OCI-LY3 (cell line): ENCODE measurements around the gene PKP1.

Experiments used
- H2AFZ ChIP-seq: fragments of 200-600, 300-600 bp; shearing (Covaris generic); 2 replicates; pipeline ENCODE4 v1.6.0; 2014; ENCODE audit warnings: antibody characterized with exemption, low read depth, low read length
- H3K27ac ChIP-seq: fragments of 200-600, 300-600 bp; sonication (generic); 2 replicates; pipeline ENCODE4 v1.5.1; 2014; ENCODE audit warnings: mild to moderate bottlenecking, low read length, moderate library complexity, mixed read lengths
- H3K27me3 ChIP-seq: fragments of 200-600, 300-600 bp; sonication (generic); 2 replicates; pipeline ENCODE4 v1.6.1; 2014; ENCODE audit warnings: low read depth, low read length, mixed read lengths
- H3K36me3 ChIP-seq: fragments of 200-600, 300-600 bp; sonication (generic); replicated peaks from 2 replicates; pipeline ENCODE3; 2014; ENCODE audit warnings: low read depth, low read length, mixed read lengths
- H3K4me1 ChIP-seq: fragments of 300-600, 200-600 bp; sonication (generic); 2 replicates; pipeline ENCODE4 v1.6.1; 2014; ENCODE audit warnings: low read length, mixed read lengths
- H3K4me2 ChIP-seq: fragments of 200-600, 300-600 bp; sonication (generic); 2 replicates; pipeline ENCODE4 v1.6.1; 2014; ENCODE audit warnings: low read length, mixed read lengths
- H3K4me3 ChIP-seq: fragments of 300-600, 200-600 bp; sonication (generic); 2 replicates; pipeline ENCODE4 v1.5.1; 2014; ENCODE audit warnings: antibody characterized with exemption, mild to moderate bottlenecking, low read length, moderate library complexity
- H3K79me2 ChIP-seq: fragments of 300-600, 200-600 bp; shearing (Covaris generic); 2 replicates; pipeline ENCODE4 v1.6.1; 2014; ENCODE audit warnings: mild to moderate bottlenecking, low read length, mixed read lengths
- H3K9ac ChIP-seq: fragments of 300-600, 200-600 bp; shearing (Covaris generic); 2 replicates; pipeline ENCODE4 v1.6.0; 2014; ENCODE audit warnings: mild to moderate bottlenecking, low read length, moderate library complexity
- H3K9me3 ChIP-seq: fragments of 200-600, 300-600 bp; shearing (Covaris generic); 2 replicates; pipeline ENCODE4 v1.6.1; 2014; ENCODE audit warnings: low read length, mixed read lengths; ENCODE audit not compliant: insufficient read depth
- H4K20me1 ChIP-seq: fragments of 200-600, 300-600 bp; sonication (generic); 2 replicates; pipeline ENCODE4 v1.6.1; 2016; ENCODE audit warnings: low read length, mixed read lengths; ENCODE audit not compliant: insufficient read depth
- EZH2phosphoT487 ChIP-seq: fragments of 200-600 bp; shearing (Covaris generic); IDR thresholded peaks from 2 replicates; pipeline ENCODE4 v1.6.1; 2018; ENCODE audit warnings: antibody characterized with exemption, mixed run types, low read depth
- TF ChIP-seq, protein P1 (sequence below): fragments of 200-600, 300-600 bp; sonication (generic); IDR thresholded peaks from 2 replicates; pipeline ENCODE4 v1.5.1; 2014; ENCODE audit warnings: antibody characterized with exemption, low read length, low read depth

Gene PKP1

DNA sequence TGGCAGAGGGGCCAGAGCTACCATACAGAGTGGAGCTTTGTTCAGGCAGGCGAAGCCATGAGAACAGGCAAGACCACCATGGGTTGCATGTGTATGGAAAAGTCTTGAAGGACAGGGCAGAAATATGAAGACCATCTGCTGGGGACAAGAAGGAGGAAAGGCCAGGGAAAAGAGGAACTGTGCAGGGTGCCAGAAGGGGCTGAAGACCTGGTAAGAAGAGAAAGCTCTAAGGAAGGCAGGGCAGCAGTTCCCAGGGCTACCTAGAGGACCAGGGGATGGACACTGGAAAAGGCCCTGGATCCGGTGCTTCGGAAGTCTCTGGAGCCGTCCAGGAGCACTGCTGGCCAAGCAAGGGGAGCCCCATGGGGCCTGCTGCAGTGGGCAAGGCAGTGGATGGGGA lies 43.4 kb downstream of the PKP1 start:
- Histone ChIP-seq H4K20me1 (no peaks in the 10 kb centered on the region), H3K27me3 (peaks cover 39% of the 10 kb centered on the region), H2AFZ (no peak overlapping the region), H3K27ac (no peak overlapping the region), H3K9ac (no peak overlapping the region), H3K4me3 (no peak overlapping the region), H3K79me2 (no peaks in the 10 kb centered on the region), H3K4me1 (no peaks in the 10 kb centered on the region), H3K36me3 (no peaks in the 10 kb centered on the region), H3K4me2 (no peak overlapping the region), H3K9me3 (no peaks in the 10 kb centered on the region)
- TF ChIP-seq EZH2phosphoT487 = no peak
- TF ChIP-seq, protein P1, sequence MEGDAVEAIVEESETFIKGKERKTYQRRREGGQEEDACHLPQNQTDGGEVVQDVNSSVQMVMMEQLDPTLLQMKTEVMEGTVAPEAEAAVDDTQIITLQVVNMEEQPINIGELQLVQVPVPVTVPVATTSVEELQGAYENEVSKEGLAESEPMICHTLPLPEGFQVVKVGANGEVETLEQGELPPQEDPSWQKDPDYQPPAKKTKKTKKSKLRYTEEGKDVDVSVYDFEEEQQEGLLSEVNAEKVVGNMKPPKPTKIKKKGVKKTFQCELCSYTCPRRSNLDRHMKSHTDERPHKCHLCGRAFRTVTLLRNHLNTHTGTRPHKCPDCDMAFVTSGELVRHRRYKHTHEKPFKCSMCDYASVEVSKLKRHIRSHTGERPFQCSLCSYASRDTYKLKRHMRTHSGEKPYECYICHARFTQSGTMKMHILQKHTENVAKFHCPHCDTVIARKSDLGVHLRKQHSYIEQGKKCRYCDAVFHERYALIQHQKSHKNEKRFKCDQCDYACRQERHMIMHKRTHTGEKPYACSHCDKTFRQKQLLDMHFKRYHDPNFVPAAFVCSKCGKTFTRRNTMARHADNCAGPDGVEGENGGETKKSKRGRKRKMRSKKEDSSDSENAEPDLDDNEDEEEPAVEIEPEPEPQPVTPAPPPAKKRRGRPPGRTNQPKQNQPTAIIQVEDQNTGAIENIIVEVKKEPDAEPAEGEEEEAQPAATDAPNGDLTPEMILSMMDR = no peak

DNA sequence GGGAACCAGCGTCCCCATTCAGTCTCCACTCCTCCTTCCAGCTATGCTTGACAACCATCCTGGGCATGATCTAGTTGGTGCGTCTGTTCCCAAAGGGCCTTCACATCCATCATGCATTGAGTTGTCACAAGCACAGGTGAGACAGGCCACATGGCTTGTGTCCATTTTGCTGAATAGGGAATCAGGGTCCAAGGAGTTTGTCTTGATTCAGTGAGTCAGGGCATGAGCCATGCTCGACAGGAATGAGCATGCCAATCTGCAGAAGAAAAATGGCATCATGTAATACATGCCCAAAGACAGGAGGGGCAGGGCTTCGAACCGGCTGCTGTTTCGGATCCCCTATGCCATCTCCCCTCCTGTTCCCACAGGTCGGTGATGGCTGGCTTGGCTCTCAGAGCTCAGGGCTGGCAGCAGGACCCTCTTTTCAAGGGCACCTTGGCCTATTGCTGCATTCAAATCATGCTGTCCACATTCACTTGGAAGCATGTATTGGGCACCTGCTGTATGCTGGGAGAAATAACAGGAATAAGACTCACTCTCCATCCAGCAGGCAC lies 44.5 kb downstream of the PKP1 start:
- H3K4me2 ChIP-seq = no peak overlapping the region
- peaks cover 39% of the 10 kb centered on the region for H3K27me3 ChIP-seq
- no peak overlapping the region for H3K27ac ChIP-seq
- no peaks in the 10 kb centered on the region for H3K9me3 ChIP-seq
- H4K20me1 ChIP-seq = no peaks in the 10 kb centered on the region
- no peak overlapping the region for H3K9ac ChIP-seq
- no peak overlapping the region for H3K4me3 ChIP-seq
- no peaks in the 10 kb centered on the region for H3K36me3 ChIP-seq
- TF ChIP-seq, protein P1 = no peak
- TF ChIP-seq EZH2phosphoT487 = no peak
- H3K4me1 ChIP-seq = no peaks in the 10 kb centered on the region
- H3K79me2 ChIP-seq = no peaks in the 10 kb centered on the region
- no peak overlapping the region for H2AFZ ChIP-seq

DNA sequence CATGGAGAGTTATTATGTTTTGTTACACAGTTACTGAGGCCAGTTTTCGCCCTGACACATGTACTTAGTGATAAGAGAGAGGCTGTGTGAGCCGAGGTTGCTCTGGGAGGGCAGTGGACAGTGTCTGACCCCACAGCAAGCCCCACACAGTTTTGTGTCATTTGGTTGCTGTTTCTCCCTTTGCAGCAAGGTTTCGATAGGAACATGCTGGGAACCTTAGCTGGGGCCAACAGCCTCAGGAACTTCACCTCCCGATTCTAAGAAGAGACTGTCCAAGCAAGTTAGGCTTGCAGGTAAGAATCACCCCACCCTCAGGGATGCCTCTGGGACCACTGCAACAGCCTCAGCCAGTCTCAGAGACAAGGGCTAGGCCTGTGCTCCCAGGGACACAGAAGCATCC lies 45.3 kb downstream of the PKP1 start:
- H3K4me2 ChIP-seq = no peak overlapping the region
- H4K20me1 ChIP-seq = no peaks in the 10 kb centered on the region
- no peaks in the 10 kb centered on the region for H3K9me3 ChIP-seq
- H3K79me2 ChIP-seq = no peaks in the 10 kb centered on the region
- TF ChIP-seq EZH2phosphoT487 = no peak
- TF ChIP-seq, protein P1 = no peak
- no peak overlapping the region for H3K27ac ChIP-seq
- no peaks in the 10 kb centered on the region for H3K4me1 ChIP-seq
- H3K27me3 ChIP-seq = peaks cover 37% of the 10 kb centered on the region
- no peaks in the 10 kb centered on the region for H3K36me3 ChIP-seq
- H3K4me3 ChIP-seq = no peak overlapping the region
- no peak overlapping the region for H2AFZ ChIP-seq
- no peak overlapping the region for H3K9ac ChIP-seq

DNA sequence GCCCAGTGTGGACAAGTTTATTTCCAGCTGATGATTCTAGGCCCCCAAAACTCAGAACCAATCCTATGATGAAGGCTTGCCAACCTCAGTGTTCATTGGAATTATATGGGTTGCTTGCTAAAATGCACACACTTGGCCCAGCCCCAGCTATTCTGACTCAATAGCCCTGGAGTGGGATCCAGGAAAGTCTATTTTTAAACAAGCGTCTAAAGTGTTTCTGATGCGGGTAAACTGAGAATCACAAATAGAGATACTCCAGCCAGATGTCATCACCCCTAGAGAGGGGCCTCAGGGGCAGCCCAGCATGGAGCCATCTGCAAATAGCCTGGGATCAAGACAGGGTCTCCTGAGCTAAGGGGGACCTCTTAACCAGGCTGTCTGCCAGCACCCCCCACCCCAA lies 46.0 kb downstream of the PKP1 start:
- no peaks in the 10 kb centered on the region for H4K20me1 ChIP-seq
- no peak overlapping the region for H3K4me3 ChIP-seq
- no peak for TF ChIP-seq EZH2phosphoT487
- TF ChIP-seq, protein P1 = no peak
- no peaks in the 10 kb centered on the region for H3K9me3 ChIP-seq
- no peak overlapping the region for H3K9ac ChIP-seq
- no peaks in the 10 kb centered on the region for H3K4me1 ChIP-seq
- no peaks in the 10 kb centered on the region for H3K79me2 ChIP-seq
- no peak overlapping the region for H3K4me2 ChIP-seq
- peaks cover 36% of the 10 kb centered on the region; the same call in 1 of the 2 replicates for H3K27me3 ChIP-seq
- no peak overlapping the region for H3K27ac ChIP-seq
- no peak overlapping the region for H2AFZ ChIP-seq
- H3K36me3 ChIP-seq = no peaks in the 10 kb centered on the region
